Thyroid gland (tissue), 4 donors: ENCODE results near the gene PAX7. TPM values are rescaled to one million over a fixed set of nuclear protein-coding genes. Genes with fewer than 3 reads are reported as not detected.
"Not testable (repeated sequence)": the region's sequence is repeated elsewhere in the genome, so short reads cannot be mapped to it uniquely, and the experiment has no call there.

Source experiments
- DNase-seq, 2 donors: peaks; one replicate each; pipeline ENCODE4 v3.0.0-alpha.2; 2019
- H3K27ac ChIP-seq, 3 donors: fragments of 200-600 bp; sonication (generic); 1 replicate in 2 of 3; 2 replicates in 1 of 3; pipeline ENCODE4 v1.5.1; 2016 to 2019; ENCODE audit warnings: mild to moderate bottlenecking in 1 of 3, moderate library complexity in 1 of 3
- H3K27me3 ChIP-seq: fragments of 200-600 bp; sonication (generic); one replicate; pipeline ENCODE4 v1.5.1; 2019
- H3K36me3 ChIP-seq, 2 donors: fragments of 200-600 bp; sonication (generic); one replicate each; pipeline ENCODE4 v1.5.1; 2016 to 2019
- H3K4me1 ChIP-seq, 2 donors: fragments of 200-600 bp; sonication (generic); one replicate each; pipeline ENCODE4 v1.5.1; 2017 to 2019
- H3K4me3 ChIP-seq, 3 donors: fragments of 200-600 bp; sonication (generic); replicated peaks in 1 of 3; 1 replicate in 2 of 3; 2 replicates in 1 of 3; pipeline ENCODE4 v1.5.1; 2016; ENCODE audit warnings: mild to moderate bottlenecking in 1 of 3
- H3K9me3 ChIP-seq: fragments of 200-600 bp; sonication (generic); one replicate; pipeline ENCODE4 v1.5.1; 2017
- POLR2A ChIP-seq, 2 donors: fragments of 450-650 bp; IDR thresholded peaks; one replicate each; pipeline ENCODE4 v1.6.1; 2017; ENCODE audit warnings: antibody characterized with exemption in 2 of 2, mild to moderate bottlenecking in 2 of 2, moderate library complexity in 1 of 2
- WGBS, 2 donors: methylation state at CpG; one replicate each; pipeline ENCODE4 v1.1.5; 2017; 5-methylcytosine and 5-hydroxymethylcytosine counted together
- intact Hi-C: fragments of 100-400 bp; cut with DNase I; formaldehyde crosslinking; loops from one replicate; pipeline ENCODE4 v1.15.1; 2023
- total RNA-seq, 4 donors: library from RNA; depleted of rRNA; stranded (reverse); fragments of >200 nt; gene quantifications; one replicate each; pipeline ENCODE4 v1.2.3, GENCODE V29; 2016
- TF ChIP-seq, protein P1 (sequence below), 6 experiments: fragments of 200-600 bp in 3 of 6; fragments of 450-650 bp in 3 of 6; sonication (generic) in 3 of 6; IDR thresholded peaks; one replicate each; pipeline ENCODE4 v1.5.1; 2016 to 2019; ENCODE audit warnings: antibody characterized with exemption in 6 of 6, mild to moderate bottlenecking in 2 of 6, inconsistent platforms in 1 of 6, moderate library complexity in 1 of 6

Gene PAX7
- total RNA-seq, 4 donors from 2014 or later: 0.78 TPM; not detected in 3

DNA sequence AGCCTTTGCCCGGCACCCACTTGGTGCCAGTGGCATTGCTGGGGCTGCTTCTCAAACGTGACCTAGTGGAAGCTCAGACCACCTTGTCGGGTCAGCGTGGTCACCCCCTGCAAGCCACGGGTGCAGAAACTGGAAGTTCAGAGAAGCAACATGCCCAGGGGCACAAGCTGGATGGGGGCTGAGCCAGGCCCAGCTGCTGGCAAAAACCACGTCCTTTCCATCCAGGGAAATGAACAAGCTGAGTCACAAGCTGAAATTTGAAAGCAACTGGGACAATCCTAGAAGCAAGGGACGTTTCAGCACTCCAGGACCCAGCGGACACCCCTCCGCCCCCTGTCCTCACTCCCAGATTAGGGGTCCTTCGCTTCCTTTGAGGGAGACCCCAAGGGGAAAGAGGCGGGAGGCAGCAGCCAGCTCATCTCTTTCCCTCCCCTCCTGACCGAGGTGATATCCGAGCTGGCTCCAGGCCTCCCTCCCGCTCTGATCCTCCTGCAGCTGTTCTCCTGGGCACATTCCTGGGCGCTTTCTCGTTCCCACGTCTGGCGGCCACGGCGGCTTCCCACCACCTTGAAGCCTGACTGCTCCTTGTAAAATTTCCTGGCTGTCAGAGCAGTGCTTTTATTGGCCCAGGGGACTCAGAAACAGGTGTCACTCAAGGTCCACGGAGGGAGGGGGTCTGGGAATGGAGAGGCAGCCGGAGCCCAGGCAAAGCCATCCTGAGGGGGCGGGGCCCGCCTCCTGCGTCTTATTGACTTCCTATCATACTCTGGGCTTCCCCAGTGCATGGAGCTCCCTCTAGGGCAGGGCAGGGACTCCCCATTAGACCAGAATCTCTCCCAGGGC is 62.8 kb downstream of the PAX7 start:
- Histone ChIP-seq H3K9me3 (no peaks in the 10 kb centered on the region), H3K36me3 (no peaks in the 10 kb centered on the region), H3K4me3 (no peak overlapping the region), H3K4me1 (no peaks in the 10 kb centered on the region), H3K27ac (no peak overlapping the region), H3K27me3 (no peaks in the 10 kb centered on the region)
- intact Hi-C loops: no loop called here
- WGBS, 2 donors: 33 to 37% methylated on average over 19 to 20 of the region's 25 CpGs
- no peak for TF ChIP-seq POLR2A (IDR thresholded peaks at IDR 0.05)
- TF ChIP-seq, protein P1, sequence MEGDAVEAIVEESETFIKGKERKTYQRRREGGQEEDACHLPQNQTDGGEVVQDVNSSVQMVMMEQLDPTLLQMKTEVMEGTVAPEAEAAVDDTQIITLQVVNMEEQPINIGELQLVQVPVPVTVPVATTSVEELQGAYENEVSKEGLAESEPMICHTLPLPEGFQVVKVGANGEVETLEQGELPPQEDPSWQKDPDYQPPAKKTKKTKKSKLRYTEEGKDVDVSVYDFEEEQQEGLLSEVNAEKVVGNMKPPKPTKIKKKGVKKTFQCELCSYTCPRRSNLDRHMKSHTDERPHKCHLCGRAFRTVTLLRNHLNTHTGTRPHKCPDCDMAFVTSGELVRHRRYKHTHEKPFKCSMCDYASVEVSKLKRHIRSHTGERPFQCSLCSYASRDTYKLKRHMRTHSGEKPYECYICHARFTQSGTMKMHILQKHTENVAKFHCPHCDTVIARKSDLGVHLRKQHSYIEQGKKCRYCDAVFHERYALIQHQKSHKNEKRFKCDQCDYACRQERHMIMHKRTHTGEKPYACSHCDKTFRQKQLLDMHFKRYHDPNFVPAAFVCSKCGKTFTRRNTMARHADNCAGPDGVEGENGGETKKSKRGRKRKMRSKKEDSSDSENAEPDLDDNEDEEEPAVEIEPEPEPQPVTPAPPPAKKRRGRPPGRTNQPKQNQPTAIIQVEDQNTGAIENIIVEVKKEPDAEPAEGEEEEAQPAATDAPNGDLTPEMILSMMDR (IDR thresholded peaks at IDR 0.05): no peak
- no peak for DNase-seq

DNA sequence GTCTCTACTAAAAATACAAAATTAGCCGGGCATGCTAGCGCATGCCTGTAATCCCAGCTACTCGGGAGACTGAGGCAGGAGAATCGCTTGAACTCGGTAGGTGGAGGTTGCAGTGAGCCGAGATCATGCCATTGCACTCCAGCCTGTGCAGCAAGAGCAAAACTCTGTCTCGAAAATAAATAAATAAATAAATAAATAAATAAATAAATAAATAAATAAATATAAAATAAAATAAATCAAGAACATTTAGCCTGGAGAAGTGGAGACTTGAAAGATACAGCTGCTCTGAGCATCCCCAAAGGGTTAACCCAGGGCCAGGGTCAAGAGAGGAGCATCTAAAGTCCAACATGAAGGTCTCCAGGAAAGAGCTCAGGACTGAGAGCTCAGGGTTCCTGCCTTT is 63.6 kb downstream of the PAX7 start:
- H3K4me1 ChIP-seq, intact Hi-C loops, H3K9me3 ChIP-seq, DNase-seq, H3K27me3 ChIP-seq, H3K27ac ChIP-seq, H3K4me3 ChIP-seq, H3K36me3 ChIP-seq: not testable (repeated sequence)
- WGBS, 2 donors: 85 to 92% methylated on average over 7 of the region's 7 CpGs

DNA sequence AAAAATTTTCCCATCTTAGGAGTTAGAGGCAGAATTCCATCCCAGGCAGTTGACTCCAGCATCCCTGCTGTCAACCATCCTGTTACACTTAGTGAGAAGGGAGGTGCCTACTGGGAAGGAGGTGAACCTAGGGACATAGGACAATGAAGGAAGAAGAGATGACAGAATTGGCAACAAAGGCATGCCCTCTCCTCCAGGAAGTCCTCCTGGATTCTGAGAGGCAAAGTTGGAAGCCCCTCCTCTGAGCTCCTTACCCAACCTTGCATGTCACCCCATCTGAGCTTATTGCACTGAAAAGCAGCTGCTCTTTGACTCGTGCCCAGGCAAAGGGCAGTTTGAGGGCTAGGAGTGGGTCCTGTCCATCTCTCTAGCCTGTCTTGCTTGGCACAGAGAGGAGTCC is 66.9 kb downstream of the PAX7 start:
- H3K27me3 ChIP-seq: no peaks in the 10 kb centered on the region
- WGBS, 2 donors: 54 to 62% methylated on average over 1 of the region's 1 CpG
- no peaks in the 10 kb centered on the region for H3K4me1 ChIP-seq

DNA sequence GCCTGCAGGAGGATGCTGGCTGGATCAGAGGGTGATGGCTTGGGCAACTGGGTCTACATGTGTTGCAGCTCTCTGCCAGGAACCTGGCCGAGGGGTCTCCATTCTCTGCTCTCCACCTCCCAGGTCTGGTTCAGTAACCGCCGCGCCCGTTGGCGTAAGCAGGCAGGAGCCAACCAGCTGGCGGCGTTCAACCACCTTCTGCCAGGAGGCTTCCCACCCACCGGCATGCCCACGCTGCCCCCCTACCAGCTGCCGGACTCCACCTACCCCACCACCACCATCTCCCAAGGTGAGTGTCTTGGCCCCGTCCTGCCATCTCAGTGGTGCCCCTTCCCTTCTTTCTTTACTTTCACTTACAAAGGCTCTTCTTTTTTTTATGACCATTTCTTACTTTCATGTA is 69.9 kb downstream of the PAX7 start:
- H3K36me3 ChIP-seq: no peaks in the 10 kb centered on the region
- 96 to 97% methylated on average over 12 of the region's 12 CpGs for WGBS, 2 donors
- intact Hi-C loops: no loop called here
- TF ChIP-seq, protein P1 (IDR thresholded peaks at IDR 0.05): no peak
- TF ChIP-seq POLR2A (IDR thresholded peaks at IDR 0.05): no peak
- no peak overlapping the region for H3K4me3 ChIP-seq
- no peak overlapping the region for H3K27ac ChIP-seq
- H3K4me1 ChIP-seq: no peaks in the 10 kb centered on the region
- H3K27me3 ChIP-seq: no peaks in the 10 kb centered on the region
- no peak for DNase-seq
- H3K9me3 ChIP-seq: no peaks in the 10 kb centered on the region

More for the DNA sequence above, 66.9 kb downstream of the PAX7 start:
- intact Hi-C loops: no loop called here
- H3K9me3 ChIP-seq: no peaks in the 10 kb centered on the region
- TF ChIP-seq, protein P1 (IDR thresholded peaks at IDR 0.05): no peak
- no peak for TF ChIP-seq POLR2A (IDR thresholded peaks at IDR 0.05)
- no peak for DNase-seq
- no peak overlapping the region for H3K4me3 ChIP-seq
- H3K36me3 ChIP-seq: no peaks in the 10 kb centered on the region
- H3K27ac ChIP-seq: no peak overlapping the region

DNA sequence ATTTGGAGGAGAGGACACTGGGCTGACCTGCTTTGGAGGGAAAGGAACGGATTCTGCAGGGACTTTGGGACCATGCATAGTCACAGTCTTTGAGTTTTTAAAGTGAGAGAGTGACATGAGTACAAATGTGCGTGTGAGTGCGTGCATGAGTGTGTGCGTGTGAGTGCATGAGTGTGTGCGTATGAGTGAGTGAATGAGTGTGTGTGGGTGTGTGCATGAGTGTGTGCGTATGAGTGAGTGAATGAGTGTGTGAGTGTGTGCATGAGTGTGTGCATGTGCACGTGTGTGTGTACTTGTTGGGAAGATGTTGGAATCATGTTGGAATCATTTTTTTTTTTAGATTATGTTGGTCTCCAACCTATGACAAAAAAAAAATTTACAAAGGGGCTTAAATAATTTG is 70.5 kb downstream of the PAX7 start:
- no peak for DNase-seq
- no peaks in the 10 kb centered on the region for H3K9me3 ChIP-seq
- intact Hi-C loops: no loop called here
- no peaks in the 10 kb centered on the region for H3K36me3 ChIP-seq
- H3K27me3 ChIP-seq: no peaks in the 10 kb centered on the region
- H3K4me1 ChIP-seq: no peaks in the 10 kb centered on the region
- H3K27ac ChIP-seq: no peak overlapping the region
- TF ChIP-seq, protein P1 (IDR thresholded peaks at IDR 0.05): no peak
- no peak for TF ChIP-seq POLR2A (IDR thresholded peaks at IDR 0.05)
- 88 to 89% methylated on average over 7 of the region's 7 CpGs for WGBS, 2 donors
- H3K4me3 ChIP-seq: no peak overlapping the region
